ENCODE results near the gene PKHD1.
"Not testable (repeated sequence)": the region's sequence is repeated elsewhere in the genome, so short reads cannot be mapped to it uniquely, and the experiment has no call there.

PKHD1 gene

GRCh38 chr6:51930602-51931001 is 156.8 kb downstream of the PKHD1 start:
- Histone ChIP-seq H3K36me3 (ENCODE audit: control insufficient read depth, insufficient read depth, low read length) (no peaks in the 10 kb centered on the region), H3K4me3 (ENCODE audit: extremely low read depth, insufficient read depth, low read length, poor library complexity, severe bottlenecking) (no peak overlapping the region), H3K4me1 (ENCODE audit: control insufficient read depth, insufficient read depth, low read length, poor library complexity, severe bottlenecking) (no peaks in the 10 kb centered on the region), H3K9me3 (ENCODE audit: control insufficient read depth, low read length) (no peaks in the 10 kb centered on the region), H3K27ac (ENCODE audit: low read depth, low read length, severe bottlenecking) (no peak overlapping the region)
- 85 to 100% methylated on average over 3 of the region's 3 CpGs for WGBS, 2 experiments (ENCODE audit: insufficient coverage in 2 of 2)

DNA sequence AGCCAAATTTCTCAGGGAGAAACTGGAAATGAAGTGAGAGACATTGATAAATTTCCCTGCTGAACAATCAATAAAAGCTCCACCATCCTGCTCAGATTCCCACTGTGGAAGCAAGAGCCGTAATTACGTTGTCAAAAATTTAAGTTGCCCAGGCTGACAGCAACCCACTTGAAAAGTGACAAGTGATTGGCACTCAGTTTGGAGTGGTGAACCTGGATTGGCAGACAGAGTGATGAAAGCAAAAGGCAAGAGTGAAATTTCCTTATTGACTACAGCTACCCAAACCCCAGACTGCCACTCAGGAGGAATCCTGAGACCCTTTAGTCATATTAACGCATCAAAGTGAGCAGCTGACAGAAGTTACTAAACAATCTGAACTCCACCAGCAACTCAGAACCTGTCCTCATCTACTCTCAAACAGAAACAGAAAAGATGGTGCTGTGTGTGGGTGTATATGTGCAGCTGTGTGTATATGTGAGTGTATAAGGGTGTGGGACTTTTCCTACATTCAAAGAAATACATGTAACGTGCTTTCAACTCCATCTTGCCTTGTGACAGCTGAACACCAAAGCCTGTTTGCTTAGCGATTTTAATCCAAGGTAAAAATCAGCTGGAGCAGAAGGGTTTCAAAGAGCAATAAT is 157.4 kb downstream of the PKHD1 start:
- WGBS, 2 experiments (ENCODE audit: insufficient coverage in 2 of 2), result 88 to 94% methylated on average over 3 to 4 of the region's 5 CpGs
- no peak overlapping the region for H3K27ac ChIP-seq (ENCODE audit: low read depth, low read length, severe bottlenecking)

DNA sequence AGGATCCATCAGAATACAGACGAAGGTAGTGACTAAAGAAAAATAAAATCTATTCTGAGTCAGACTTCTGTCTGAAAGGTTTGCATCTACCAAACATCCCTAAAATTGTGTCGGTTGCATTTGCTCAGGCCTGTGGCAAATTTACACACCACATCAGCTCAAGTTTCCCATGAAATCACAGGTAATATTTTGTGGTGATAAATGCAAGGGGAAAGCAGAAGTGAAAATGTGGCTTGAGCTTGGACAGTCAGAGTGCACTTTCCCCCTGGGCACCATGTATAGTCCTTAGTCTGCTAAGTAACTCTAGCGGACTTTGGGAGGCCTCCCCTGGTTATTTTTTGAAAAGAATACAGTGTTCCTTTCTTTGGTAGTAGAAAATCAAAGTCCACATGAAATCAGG is 159.1 kb downstream of the PKHD1 start:
- Histone ChIP-seq H3K4me3 (ENCODE audit: extremely low read depth, insufficient read depth, low read length, poor library complexity, severe bottlenecking) (no peak overlapping the region), H3K4me1 (ENCODE audit: control insufficient read depth, insufficient read depth, low read length, poor library complexity, severe bottlenecking) (no peaks in the 10 kb centered on the region), H3K36me3 (ENCODE audit: control insufficient read depth, insufficient read depth, low read length) (no peaks in the 10 kb centered on the region), H3K9me3 (ENCODE audit: control insufficient read depth, low read length) (no peaks in the 10 kb centered on the region), H3K27ac (ENCODE audit: low read depth, low read length, severe bottlenecking) (no peak overlapping the region)
- WGBS, 2 experiments (ENCODE audit: insufficient coverage in 2 of 2), result 100% methylated on average over 2 of the region's 3 CpGs; no CpG with 5 or more reads in 1 of the 2 experiments

More for the DNA sequence above, 157.4 kb downstream of the PKHD1 start:
- Histone ChIP-seq H3K36me3 (ENCODE audit: control insufficient read depth, insufficient read depth, low read length) (no peaks in the 10 kb centered on the region), H3K9me3 (ENCODE audit: control insufficient read depth, low read length) (no peaks in the 10 kb centered on the region), H3K4me3 (ENCODE audit: extremely low read depth, insufficient read depth, low read length, poor library complexity, severe bottlenecking) (no peak overlapping the region), H3K4me1 (ENCODE audit: control insufficient read depth, insufficient read depth, low read length, poor library complexity, severe bottlenecking) (no peaks in the 10 kb centered on the region)

DNA sequence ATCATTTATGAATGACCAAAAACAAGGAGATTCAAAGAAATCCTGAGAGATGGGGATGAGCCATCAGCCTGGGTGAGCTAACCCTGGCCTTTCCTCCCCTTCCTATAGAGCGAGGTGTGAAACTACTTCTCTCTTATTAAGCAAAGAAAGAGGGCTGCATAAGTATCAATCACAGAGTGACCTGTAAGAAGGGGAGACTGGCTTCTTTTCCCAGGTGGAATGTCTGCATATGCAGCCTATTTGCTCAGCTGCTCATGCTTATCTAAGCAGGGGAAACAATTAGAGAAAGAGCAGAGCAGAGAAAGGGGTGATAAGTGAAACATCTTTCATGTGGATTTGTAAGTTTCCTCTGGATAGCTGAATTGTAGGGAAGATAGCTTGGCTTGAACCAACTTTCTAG is 160.0 kb downstream of the PKHD1 start:
- Histone ChIP-seq H3K4me1 (ENCODE audit: control insufficient read depth, insufficient read depth, low read length, poor library complexity, severe bottlenecking) (no peaks in the 10 kb centered on the region), H3K36me3 (ENCODE audit: control insufficient read depth, insufficient read depth, low read length) (no peaks in the 10 kb centered on the region), H3K9me3 (ENCODE audit: control insufficient read depth, low read length) (peaks cover 8% of the 10 kb centered on the region), H3K4me3 (ENCODE audit: extremely low read depth, insufficient read depth, low read length, poor library complexity, severe bottlenecking) (no peak overlapping the region), H3K27ac (ENCODE audit: low read depth, low read length, severe bottlenecking) (no peak overlapping the region)
- WGBS, 2 experiments (ENCODE audit: insufficient coverage in 2 of 2), result no CpG with 5 or more reads among the region's 1 CpG

DNA sequence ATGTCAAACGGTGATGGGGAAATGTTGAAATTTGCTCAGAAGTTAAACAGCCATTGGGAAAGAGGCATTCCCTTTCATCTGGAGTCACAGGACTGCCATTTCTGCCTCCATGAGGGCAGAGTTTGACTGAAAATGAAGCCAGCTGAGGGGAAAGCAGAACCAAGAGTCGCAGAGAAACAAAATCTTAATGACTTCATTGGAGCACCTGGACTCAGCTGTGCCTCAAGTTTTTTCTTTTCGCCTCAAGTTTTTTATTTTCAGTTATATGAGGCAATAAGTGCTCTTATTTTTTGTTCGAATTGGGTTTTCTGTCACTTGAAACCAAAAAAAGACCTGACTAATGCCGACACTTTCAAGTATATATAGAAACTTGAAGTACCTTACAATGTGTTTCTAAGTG is 161.3 kb downstream of the PKHD1 start:
- Histone ChIP-seq H3K4me3 (ENCODE audit: extremely low read depth, insufficient read depth, low read length, poor library complexity, severe bottlenecking) (no peak overlapping the region), H3K36me3 (ENCODE audit: control insufficient read depth, insufficient read depth, low read length) (no peaks in the 10 kb centered on the region), H3K27ac (ENCODE audit: low read depth, low read length, severe bottlenecking) (no peak overlapping the region), H3K4me1 (ENCODE audit: control insufficient read depth, insufficient read depth, low read length, poor library complexity, severe bottlenecking) (no peaks in the 10 kb centered on the region), H3K9me3 (ENCODE audit: control insufficient read depth, low read length) (peaks cover 8% of the 10 kb centered on the region)
- 89 to 100% methylated on average over 3 to 4 of the region's 5 CpGs for WGBS, 2 experiments (ENCODE audit: insufficient coverage in 2 of 2)

DNA sequence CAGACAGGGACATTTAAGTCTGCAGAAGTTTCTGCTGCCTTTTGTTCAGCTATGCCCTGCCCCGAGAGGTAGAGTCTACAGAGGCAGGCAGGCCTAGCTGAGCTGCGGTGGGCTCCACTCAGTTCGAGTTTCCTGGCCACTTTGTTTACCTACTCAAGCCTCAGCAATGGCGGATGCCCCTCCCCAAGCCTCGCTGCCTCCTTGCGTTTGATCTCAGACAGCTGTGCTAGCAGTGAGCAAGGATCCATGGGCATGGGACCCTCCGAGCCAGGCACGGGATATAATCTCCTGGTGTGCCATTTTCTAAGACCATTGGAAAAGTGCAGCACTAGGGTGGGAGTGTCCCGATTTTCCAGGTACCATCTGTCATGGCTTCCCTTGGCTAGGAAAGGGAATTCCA is 164.9 kb downstream of the PKHD1 start:
- H3K27ac ChIP-seq (ENCODE audit: low read depth, low read length, severe bottlenecking); H3K4me1 ChIP-seq (ENCODE audit: control insufficient read depth, insufficient read depth, low read length, poor library complexity, severe bottlenecking); H3K9me3 ChIP-seq (ENCODE audit: control insufficient read depth, low read length); H3K36me3 ChIP-seq (ENCODE audit: control insufficient read depth, insufficient read depth, low read length); H3K4me3 ChIP-seq (ENCODE audit: extremely low read depth, insufficient read depth, low read length, poor library complexity, severe bottlenecking): not testable (repeated sequence)
- WGBS, 2 experiments (ENCODE audit: insufficient coverage in 2 of 2), result 93 to 95% methylated on average over 8 to 9 of the region's 9 CpGs

GRCh38 chr6:51918347-51918746 is 169.1 kb downstream of the PKHD1 start:
- H3K9me3 ChIP-seq (ENCODE audit: control insufficient read depth, low read length); H3K4me1 ChIP-seq (ENCODE audit: control insufficient read depth, insufficient read depth, low read length, poor library complexity, severe bottlenecking); H3K4me3 ChIP-seq (ENCODE audit: extremely low read depth, insufficient read depth, low read length, poor library complexity, severe bottlenecking); H3K27ac ChIP-seq (ENCODE audit: low read depth, low read length, severe bottlenecking); H3K36me3 ChIP-seq (ENCODE audit: control insufficient read depth, insufficient read depth, low read length): not testable (repeated sequence)
- WGBS, 2 experiments (ENCODE audit: insufficient coverage in 2 of 2), result 100% methylated on average over 2 of the region's 2 CpGs; no CpG with 5 or more reads in 1 of the 2 experiments

- 100% methylated on average over 1 of the region's 1 CpG for WGBS, 2 experiments (ENCODE audit: insufficient coverage in 2 of 2)
- H3K4me1 ChIP-seq (ENCODE audit: control insufficient read depth, insufficient read depth, low read length, poor library complexity, severe bottlenecking), result no peaks in the 10 kb centered on the region
- no peak overlapping the region for H3K4me3 ChIP-seq (ENCODE audit: extremely low read depth, insufficient read depth, low read length, poor library complexity, severe bottlenecking)
- no peaks in the 10 kb centered on the region for H3K36me3 ChIP-seq (ENCODE audit: control insufficient read depth, insufficient read depth, low read length)
- no peaks in the 10 kb centered on the region for H3K9me3 ChIP-seq (ENCODE audit: control insufficient read depth, low read length)
- H3K27ac ChIP-seq (ENCODE audit: low read depth, low read length, severe bottlenecking), result no peak overlapping the region
These were observed 172.3 kb downstream of the PKHD1 start for GRCh38 chr6:51915098-51915497.

- no peak overlapping the region for H3K4me3 ChIP-seq (ENCODE audit: extremely low read depth, insufficient read depth, low read length, poor library complexity, severe bottlenecking)
- H3K4me1 ChIP-seq (ENCODE audit: control insufficient read depth, insufficient read depth, low read length, poor library complexity, severe bottlenecking), result no peaks in the 10 kb centered on the region
- no peaks in the 10 kb centered on the region for H3K9me3 ChIP-seq (ENCODE audit: control insufficient read depth, low read length)
- H3K27ac ChIP-seq (ENCODE audit: low read depth, low read length, severe bottlenecking), result no peak overlapping the region
- H3K36me3 ChIP-seq (ENCODE audit: control insufficient read depth, insufficient read depth, low read length), result no peaks in the 10 kb centered on the region
- 83% methylated on average over 1 of the region's 2 CpGs; no CpG with 5 or more reads in 1 of the 2 experiments for WGBS, 2 experiments (ENCODE audit: insufficient coverage in 2 of 2)
These were observed 174.1 kb downstream of the PKHD1 start for GRCh38 chr6:51913265-51913664.

DNA sequence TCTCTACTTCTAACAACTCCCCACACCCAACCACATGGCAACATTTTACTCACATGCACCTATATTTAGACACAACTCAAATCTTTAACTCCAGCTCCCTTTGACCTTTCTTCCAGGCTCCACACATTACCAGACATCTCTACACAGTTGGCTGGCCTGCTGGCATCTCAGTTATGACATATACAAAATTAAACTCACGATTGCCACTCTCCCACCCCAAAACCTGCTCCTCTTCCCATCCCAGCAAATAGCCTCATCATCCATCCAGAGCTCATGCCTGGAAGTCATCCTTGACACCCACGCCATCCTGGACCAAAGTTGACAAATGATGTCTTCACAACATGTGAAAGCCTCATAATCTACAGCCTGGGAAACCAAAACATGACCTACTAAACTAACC is 176.6 kb downstream of the PKHD1 start:
- Histone ChIP-seq H3K27ac (ENCODE audit: low read depth, low read length, severe bottlenecking) (no peak overlapping the region), H3K4me3 (ENCODE audit: extremely low read depth, insufficient read depth, low read length, poor library complexity, severe bottlenecking) (no peak overlapping the region), H3K9me3 (ENCODE audit: control insufficient read depth, low read length) (no peaks in the 10 kb centered on the region), H3K36me3 (ENCODE audit: control insufficient read depth, insufficient read depth, low read length) (no peaks in the 10 kb centered on the region), H3K4me1 (ENCODE audit: control insufficient read depth, insufficient read depth, low read length, poor library complexity, severe bottlenecking) (no peaks in the 10 kb centered on the region)
- 66 to 83% methylated on average over 2 of the region's 2 CpGs for WGBS, 2 experiments (ENCODE audit: insufficient coverage in 2 of 2)

DNA sequence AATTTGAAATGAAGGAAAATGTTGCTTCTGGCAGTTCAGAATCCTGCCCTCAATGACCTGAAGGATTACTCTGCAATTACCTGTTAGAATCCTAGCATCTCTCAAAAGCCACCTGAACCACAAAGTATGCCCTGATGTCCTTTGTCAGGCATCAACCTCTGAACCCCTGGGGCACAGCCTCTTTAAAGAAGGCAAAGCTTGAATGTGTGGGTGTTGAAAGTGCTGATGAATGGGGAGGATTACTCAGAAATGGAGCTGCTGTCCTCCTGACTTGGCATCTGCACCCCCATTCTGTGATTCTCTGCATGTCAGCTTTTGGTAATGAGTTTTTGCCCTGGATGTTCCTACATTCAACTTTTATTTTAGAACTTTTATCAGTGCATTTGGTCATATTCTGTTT is 179.2 kb downstream of the PKHD1 start:
- no peak overlapping the region for H3K27ac ChIP-seq (ENCODE audit: low read depth, low read length, severe bottlenecking)
- H3K36me3 ChIP-seq (ENCODE audit: control insufficient read depth, insufficient read depth, low read length), result no peaks in the 10 kb centered on the region
- H3K9me3 ChIP-seq (ENCODE audit: control insufficient read depth, low read length), result no peaks in the 10 kb centered on the region
- no peak overlapping the region for H3K4me3 ChIP-seq (ENCODE audit: extremely low read depth, insufficient read depth, low read length, poor library complexity, severe bottlenecking)
- H3K4me1 ChIP-seq (ENCODE audit: control insufficient read depth, insufficient read depth, low read length, poor library complexity, severe bottlenecking), result no peaks in the 10 kb centered on the region
